Measurements from ENCODE around the gene SLC38A10. TPM values are rescaled to one million over a fixed set of nuclear protein-coding genes. Genes with fewer than 3 reads are reported as not detected.

SLC38A10 gene
- total RNA-seq, 1 donor from 2014 or later, result 97.1 TPM

- no peaks in the 10 kb centered on the region for H3K36me3 Mint-ChIP-seq (ENCODE audit: low read depth)
- CTCF ChIA-PET, result no interaction called here
- no peak overlapping the region for H3K27ac Mint-ChIP-seq
These were observed 7.2 kb upstream of the SLC38A10 start for GRCh38 chr17:81302324-81302723.

GRCh38 chr17:81301195-81302144 lies 6.4 kb upstream of the SLC38A10 start:
- Mint-ChIP-seq H3K4me3 (no peak overlapping the region), H3K27ac (no peak overlapping the region), H3K27me3 (no peaks in the 10 kb centered on the region), H3K9me3 (no peaks in the 10 kb centered on the region), H3K4me1 (peaks cover 2% of the 10 kb centered on the region), H3K36me3 (ENCODE audit: low read depth) (no peaks in the 10 kb centered on the region)
- TF ChIP-seq CTCF (IDR thresholded peaks at IDR 0.05), result no peak
- CTCF ChIA-PET, result no interaction called here
- ATAC-seq (ENCODE audit: low read depth), result no peak
- DNase-seq, result no peak
- POLR2A ChIA-PET, result no interaction called here
- intact Hi-C loops (cut with micrococcal nuclease), result no loop called here

More at GRCh38 chr17:81302324-81302723, 7.2 kb upstream of the SLC38A10 start:
- intact Hi-C loops (cut with micrococcal nuclease), result no loop called here
- POLR2A ChIA-PET, result no interaction called here
- peaks cover 2% of the 10 kb centered on the region for H3K4me1 Mint-ChIP-seq
- no peaks in the 10 kb centered on the region for H3K27me3 Mint-ChIP-seq
- H3K4me3 Mint-ChIP-seq, result no peak overlapping the region
- no peaks in the 10 kb centered on the region for H3K9me3 Mint-ChIP-seq
- no peak for TF ChIP-seq CTCF (IDR thresholded peaks at IDR 0.05)
- DNase-seq (no peak), ATAC-seq (ENCODE audit: low read depth) (no peak)

GRCh38 chr17:81300586-81301155 lies 5.6 kb upstream of the SLC38A10 start:
- Mint-ChIP-seq H3K4me3 (no peak overlapping the region), H3K4me1 (peaks cover 8% of the 10 kb centered on the region), H3K27me3 (no peaks in the 10 kb centered on the region), H3K27ac (no peak overlapping the region), H3K36me3 (ENCODE audit: low read depth) (no peaks in the 10 kb centered on the region), H3K9me3 (no peaks in the 10 kb centered on the region)
- CTCF ChIA-PET, result no interaction called here
- ATAC-seq (ENCODE audit: low read depth), result no peak
- no peak for DNase-seq
- intact Hi-C loops (cut with micrococcal nuclease), result no loop called here
- POLR2A ChIA-PET, result no interaction called here
- no peak for TF ChIP-seq CTCF (IDR thresholded peaks at IDR 0.05)

DNA sequence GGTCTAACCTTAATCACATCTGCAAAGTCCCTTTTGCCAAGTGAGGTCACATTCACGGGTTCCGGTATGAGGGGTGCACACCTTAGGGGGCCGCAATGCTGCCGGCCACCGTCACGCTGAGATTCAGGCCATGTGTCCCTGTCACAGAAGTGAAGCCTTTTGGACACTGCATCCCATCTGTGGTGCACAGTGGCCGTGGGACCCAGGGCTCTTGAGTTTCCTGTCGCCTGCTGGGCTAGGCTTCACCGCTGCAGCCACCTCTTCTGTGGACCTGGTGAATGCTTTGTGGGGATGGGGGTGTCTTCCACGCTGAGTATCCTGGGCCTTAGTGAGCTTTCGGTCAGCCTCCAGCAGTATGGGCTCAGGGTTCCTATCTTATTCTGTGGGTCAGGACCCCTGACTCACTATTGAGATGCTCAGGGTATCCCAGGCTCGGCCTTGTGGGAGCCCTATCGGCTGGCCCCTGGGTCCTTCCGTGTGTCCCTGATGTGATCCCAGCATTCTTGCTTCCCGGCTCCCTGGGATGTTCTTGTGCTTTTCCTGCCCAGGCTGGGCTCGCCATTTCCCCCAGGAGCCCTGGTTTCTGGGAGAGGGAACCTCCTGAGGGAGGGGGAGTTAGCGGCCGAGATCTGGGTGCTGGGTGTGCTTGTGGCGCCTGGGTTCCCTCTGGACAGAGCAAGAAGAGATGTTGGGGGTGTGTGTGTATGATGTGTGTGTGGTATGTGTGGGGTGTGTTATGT lies 4.9 kb upstream of the SLC38A10 start:
- no peak for TF ChIP-seq CTCF (IDR thresholded peaks at IDR 0.05)
- peaks cover 3% of the 10 kb centered on the region for H3K36me3 Mint-ChIP-seq (ENCODE audit: low read depth)
- no peak overlapping the region for H3K27ac Mint-ChIP-seq
- H3K4me1 Mint-ChIP-seq, result peaks cover 13% of the 10 kb centered on the region
- ChIA-PET CTCF (no interaction called here), POLR2A (no interaction called here)
- DNase-seq, result no peak
- intact Hi-C loops (cut with micrococcal nuclease), result loop anchor here (5.0 kb wide), 1 partner anchor 252 kb away; the partner anchor contains the start of gene FAAP100
- H3K27me3 Mint-ChIP-seq, result no peaks in the 10 kb centered on the region
- no peak overlapping the region for H3K4me3 Mint-ChIP-seq
- ATAC-seq (ENCODE audit: low read depth), result no peak
- no peaks in the 10 kb centered on the region for H3K9me3 Mint-ChIP-seq

All from activated B cell treated with CpG ODN at 0.5 μM for 24 hours (primary cell).